T-helper 22 cell (primary cell): ENCODE data around the gene RNF144A.
A peak's percentile ranks its signal among the peaks of the same experiment; 100 is the strongest.
"Not testable (repeated sequence)": the region's sequence is repeated elsewhere in the genome, so short reads cannot be mapped to it uniquely, and the experiment has no call there.

Experiments used
- DNase-seq: peaks from one replicate; pipeline ENCODE4 v3.0.0-alpha.2; 2020; ENCODE audit warnings: low read depth

RNF144A gene, protein sequence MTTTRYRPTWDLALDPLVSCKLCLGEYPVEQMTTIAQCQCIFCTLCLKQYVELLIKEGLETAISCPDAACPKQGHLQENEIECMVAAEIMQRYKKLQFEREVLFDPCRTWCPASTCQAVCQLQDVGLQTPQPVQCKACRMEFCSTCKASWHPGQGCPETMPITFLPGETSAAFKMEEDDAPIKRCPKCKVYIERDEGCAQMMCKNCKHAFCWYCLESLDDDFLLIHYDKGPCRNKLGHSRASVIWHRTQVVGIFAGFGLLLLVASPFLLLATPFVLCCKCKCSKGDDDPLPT

DNA sequence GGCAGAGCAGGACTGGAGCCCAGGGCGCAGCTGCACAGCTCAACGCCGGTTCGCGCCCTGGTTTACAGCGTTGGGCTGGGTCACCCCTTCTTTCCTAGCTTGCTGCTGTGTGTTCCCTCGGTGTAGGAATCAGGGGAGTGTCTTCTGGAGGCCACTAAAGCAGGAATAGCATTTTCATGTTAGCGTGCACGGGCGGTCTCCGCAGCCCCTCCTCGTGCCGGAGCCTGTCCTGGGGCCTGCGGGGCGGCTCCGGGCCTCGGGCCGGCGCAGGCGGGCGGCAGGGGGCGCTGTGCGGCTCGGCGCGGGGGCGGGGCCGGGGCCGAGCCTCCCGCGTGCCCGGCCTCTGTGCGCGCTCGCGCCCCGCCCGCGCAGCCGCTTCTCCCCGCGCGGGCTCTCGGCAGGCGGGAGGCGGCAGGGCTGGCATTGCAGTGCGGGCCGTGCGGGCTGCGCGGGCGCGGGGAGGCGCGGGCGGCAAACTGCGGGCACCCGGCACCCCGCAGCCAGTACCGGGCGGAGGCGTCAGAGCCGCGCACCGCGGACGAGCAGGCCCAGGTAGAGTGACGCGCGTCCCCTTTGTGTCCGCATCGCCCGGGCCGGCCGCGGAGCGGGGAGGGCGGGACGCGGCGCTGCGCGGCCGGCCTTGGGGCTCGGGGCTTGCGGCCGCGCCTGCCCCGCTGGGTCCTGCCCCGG is at the start of gene RNF144A:
Gene RNF144A, plus strand, starts transcription at position 342 of the 690 bp plus-strand sequence. CDS start 79,515 bp downstream, outside the sequence.
- DNase-seq = peak; percentile 47

DNA sequence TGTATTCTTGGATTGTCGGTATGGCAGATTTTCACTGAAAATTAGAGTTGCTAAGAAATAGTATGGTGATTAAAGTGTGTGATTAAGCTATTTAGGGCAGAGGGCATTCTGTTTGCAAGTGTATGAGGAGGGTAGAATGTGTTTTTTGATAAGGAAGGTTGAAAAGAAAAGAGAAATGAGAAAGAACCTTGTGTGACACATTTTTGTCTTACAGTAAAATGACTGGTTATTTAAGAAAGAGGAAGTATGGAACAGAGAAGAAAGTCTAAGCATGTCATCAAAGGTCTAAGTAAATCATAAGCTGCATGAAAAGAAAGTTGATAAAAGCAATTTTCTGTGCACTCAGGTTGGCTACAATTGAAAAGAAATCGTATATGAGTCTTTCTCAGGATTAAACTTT is 44.8 kb upstream of the RNF144A start:
- no peak for DNase-seq

DNA sequence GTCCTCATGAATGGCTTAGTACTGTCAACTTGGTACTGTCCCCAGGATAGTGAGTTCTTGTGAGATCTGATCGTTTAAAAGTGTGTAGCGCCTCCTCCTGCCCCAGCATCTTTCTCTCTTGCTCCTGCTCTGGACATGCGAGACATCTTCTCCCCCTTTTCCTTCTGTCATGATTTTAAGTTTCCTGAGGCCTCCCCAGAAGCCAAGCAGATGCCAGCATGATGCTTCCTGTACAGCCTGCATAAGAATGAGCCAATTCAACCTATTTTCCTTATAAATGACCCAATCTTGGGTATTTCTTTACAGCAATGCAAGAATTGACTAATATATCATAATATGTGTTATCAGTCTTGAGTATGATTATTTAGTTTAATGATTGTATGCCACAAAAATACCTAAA is 43.2 kb upstream of the RNF144A start:
- no peak for DNase-seq

DNA sequence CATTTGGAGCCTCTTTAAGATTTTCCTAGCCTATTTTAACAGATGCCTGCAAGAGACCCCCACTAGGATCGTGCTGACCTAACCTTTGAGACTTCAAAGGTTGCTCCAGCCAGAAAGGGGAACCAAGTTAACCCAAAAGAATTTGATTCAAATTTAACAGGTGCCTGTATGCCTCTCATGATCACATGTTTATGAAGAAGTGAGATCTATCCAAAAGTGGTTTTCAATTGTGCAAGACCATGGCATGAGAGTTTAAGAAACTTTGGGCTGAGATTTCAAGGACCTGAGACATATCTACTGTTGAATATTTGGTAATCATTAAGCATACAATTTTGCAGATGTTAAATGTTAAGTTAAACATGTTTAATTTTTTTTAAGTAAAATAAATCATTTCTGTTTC is 40.9 kb upstream of the RNF144A start:
- DNase-seq = no peak

DNA sequence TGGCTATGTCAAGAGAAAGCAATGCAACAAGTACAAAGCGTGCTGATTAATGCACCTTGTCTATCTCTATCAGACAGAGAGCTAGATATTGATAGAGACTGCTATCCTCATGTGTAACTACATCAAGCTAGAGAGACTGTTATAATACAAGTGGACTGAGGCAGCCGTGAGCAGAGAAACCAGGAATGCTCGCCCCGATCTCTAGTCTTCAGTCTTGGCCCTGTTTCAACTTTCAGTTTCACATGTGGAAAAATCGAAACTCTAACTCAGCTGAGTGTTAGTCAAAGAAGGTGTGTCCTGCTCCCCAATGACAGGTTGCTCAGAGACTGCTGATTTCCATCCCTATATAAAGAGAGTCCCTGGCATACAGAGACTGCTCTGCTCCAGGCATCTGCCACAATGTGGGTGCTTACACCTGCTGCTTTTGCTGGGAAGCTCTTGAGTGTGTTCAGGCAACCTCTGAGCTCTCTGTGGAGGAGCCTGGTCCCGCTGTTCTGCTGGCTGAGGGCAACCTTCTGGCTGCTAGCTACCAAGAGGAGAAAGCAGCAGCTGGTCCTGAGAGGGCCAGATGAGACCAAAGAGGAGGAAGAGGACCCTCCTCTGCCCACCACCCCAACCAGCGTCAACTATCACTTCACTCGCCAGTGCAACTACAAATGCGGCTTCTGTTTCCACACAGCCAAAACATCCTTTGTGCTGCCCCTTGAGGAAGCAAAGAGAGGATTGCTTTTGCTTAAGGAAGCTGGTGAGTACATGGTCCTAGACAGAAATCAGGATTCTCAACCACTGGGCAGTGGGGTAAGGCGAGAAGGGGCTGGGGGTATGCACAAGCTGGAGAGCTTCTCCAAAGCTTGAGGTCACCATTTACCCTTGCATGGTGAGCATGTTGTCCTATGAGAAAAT is 39.6 kb upstream of the RNF144A start, which contains the start of gene RSAD2:
Gene RSAD2, plus strand, starts transcription at position 376 of the 903 bp plus-strand sequence. Its CDS starts 24 bp downstream, at position 400.
- no peak for DNase-seq

DNA sequence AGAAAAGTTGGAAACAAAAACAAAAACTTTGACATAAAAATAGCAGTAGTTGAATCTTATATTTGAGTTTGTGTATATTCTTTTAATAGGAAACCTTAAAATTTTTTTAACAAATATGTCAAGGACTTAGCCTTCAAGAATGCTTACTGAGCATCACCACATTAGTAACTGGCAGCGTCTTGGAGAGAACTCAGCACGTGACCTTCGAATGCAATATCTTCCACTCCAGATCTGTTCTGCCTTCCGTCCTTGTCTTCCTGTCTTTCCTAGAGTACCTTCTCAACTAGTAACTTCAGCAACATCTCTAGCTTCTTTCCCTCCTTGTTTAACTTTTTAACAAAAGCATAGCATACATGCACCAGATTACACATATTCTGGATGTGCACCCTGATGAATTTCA is 38.7 kb upstream of the RNF144A start:
- no peak for DNase-seq

DNA sequence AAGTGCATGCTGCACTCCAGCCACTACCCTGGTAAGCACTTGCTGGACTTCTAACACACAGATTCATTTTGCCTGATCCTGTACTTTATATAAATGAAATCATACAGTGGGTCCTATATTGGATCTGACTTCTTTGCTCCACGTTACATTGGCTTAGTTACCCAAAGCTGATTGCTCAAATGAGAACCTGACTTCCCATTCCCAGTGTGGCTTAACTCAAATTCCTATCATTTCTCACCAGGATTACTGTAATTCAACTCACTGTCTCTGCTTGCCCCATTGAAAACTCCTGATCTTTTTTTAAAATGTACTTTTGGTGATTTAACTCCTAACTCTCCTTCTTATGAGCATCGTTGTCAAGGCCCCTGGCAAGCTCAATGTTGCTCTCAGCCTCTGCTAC is 38.2 kb upstream of the RNF144A start:
- no peak for DNase-seq

DNA sequence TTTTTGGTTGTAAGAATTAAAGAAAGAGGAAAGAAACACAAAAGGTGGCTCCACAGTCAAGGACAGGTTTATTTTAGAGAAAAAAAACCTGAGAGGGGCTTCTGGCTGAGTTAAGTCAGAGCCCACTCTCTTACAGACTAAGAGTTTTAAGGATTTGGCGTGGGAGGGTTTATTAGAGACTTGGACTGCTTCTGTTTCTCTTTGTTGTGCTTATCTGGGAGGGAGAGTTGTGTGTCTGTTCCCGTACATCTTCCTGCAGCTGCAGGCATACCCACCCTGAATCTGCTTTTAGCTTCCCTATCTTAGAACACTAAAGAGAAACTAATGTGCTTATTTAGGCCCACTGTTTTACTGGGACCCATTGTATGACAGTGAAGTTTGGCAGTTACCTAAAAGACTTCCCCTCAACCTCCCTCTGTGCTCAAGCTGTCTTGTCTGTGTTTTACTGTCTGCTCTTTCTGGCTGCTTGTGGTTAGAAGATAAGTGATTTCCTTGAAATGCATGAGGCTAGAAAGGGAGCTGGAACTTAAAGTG is 36.9 kb upstream of the RNF144A start:
- no peak for DNase-seq

DNA sequence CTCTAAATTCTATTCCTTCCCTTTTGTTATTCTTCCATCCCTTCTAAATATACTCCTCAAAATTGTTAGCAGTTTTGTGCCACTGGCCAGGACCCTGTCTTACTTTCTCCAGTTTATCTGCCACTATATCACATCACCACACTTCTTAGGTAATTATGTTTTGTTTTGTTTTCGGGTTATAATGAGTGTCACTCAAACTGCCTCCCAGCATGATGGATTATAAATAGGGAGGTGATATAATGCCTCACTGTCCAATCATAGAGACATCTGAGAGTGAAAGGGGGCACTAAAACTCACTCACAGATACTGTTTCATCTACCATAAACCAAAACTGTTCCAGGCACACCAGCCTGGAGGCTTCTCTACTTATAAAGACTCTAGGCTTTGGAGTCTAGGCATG is 36.2 kb upstream of the RNF144A start:
- DNase-seq = no peak

DNA sequence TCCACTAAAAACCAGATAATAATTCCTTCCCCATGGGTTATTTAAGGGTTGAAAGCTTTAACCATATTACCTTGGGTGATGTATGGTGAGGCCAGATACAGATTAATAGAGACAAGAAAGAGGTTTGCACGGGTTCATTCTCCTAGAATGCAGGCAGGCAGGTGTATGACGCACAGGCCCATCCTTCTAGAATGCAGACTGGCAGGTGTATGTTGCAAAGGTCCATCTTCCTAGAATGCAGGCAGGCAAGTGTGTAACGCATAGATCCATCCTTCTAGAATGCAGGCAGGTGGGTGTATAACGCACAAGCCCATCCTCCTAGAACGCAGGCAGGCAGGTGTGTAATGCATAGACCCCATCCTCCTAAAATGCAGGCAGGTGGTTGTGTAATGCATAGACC is 35.7 kb upstream of the RNF144A start:
- no peak for DNase-seq

DNA sequence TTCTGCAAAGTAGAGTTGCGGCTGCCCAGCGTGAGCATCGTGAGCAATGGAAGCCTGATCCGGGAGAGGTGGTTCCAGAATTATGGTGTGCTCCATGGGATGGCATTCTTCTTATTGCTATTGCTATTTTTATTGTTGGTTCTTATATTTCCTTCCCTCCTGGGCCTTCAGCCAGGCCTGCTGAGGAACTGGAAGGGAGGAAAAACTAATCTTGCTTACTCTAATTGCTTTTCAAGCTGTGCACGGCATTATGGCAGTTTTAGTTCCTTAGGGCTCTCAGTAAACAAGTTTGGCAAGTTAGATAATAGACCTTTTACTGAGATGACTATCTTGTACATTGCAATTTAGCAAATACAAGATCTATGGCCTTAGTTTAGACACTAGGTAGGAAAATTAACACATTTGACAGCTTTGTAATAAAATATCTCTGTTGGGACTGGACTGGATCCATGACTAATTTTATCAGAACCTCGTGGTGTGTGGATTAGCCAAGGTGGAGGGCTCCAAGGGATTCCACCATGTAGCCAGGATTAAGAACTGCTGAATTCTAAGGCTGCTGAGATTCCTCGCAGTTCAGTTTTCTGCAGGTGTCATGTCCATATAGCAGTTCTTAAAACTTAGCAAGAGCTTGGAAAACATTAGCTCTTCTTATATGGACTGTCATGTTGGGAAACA is 33.6 kb upstream of the RNF144A start:
- DNase-seq = no peak

DNA sequence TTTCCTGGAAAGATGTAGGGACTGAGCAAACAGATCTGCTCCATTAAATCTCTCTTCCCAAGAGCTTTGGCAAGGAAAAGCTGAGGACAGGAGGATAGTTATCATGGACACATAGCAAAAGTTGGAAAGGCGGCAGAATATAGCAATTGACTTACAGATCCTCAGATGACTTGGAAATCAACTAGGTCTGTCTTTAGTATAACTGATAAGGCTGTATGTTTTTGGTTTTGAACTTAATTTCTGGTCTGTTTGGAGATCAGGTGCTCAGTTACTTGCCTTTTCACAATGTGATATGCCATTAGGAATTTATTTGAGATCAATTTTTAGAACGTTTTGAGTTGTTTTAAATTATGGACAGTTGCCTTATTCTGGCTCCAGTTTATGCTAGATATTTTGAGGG is 31.7 kb upstream of the RNF144A start:
- no peak for DNase-seq

DNA sequence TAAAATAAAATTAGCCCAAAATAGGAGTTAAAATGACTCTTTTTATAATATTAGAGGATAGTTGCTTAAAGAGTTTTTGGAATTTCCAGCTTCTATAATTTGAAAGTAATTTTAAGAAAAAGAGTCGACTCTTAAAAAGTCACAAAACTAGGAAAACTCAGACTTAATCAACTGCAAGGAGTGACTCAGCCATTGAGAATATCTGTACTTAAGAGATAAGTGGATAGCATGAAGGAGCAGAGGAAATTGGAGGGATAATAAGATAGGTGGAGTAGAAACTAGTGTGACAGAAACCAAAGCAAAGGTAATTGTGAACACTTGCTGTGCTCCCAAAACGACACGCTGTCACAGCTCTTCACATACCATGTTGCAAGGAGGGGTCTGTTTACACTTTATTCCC is 31.2 kb upstream of the RNF144A start:
- no peak for DNase-seq

DNA sequence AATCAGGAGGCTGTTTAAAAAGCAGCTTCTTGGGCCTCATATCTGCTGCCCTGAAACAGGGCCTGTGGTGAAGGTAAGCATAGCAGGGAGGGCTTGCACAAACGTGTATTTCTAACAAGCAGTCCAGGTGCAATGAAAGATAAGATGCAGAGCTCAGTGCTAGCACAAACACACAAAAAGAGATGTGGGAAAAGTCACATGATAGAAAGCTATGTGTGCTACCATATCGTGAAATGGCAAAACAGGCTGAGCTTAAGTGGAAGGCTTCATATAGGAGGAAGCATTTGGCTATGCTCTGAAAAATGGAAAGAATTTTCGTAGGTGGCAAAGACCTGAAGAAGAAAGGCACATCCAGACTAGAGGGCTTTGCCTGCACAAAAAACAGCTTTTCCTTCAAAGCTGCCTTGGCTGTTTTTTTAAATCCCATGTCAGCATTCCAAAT is 29.4 kb upstream of the RNF144A start:
- no peak for DNase-seq

DNA sequence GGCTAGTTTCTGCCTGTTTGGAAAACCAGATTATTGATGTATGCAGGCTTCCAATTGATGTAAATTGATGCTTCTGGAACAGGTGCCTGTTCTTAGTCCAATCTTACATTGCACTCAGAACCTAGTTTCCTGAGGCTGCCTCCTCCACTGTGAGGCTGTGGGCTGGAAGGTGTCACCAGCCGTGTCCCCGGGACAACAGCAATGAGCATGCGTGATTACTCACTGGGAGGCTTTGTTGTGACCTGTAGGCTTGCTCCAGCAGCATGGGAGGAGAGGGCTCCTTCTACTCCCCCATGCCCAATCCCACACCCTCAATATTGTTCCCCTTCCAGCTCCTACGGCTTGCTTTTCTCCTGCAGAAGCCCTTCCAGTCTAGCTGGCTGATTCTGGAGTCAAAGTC is 28.5 kb upstream of the RNF144A start:
- DNase-seq = no peak

DNA sequence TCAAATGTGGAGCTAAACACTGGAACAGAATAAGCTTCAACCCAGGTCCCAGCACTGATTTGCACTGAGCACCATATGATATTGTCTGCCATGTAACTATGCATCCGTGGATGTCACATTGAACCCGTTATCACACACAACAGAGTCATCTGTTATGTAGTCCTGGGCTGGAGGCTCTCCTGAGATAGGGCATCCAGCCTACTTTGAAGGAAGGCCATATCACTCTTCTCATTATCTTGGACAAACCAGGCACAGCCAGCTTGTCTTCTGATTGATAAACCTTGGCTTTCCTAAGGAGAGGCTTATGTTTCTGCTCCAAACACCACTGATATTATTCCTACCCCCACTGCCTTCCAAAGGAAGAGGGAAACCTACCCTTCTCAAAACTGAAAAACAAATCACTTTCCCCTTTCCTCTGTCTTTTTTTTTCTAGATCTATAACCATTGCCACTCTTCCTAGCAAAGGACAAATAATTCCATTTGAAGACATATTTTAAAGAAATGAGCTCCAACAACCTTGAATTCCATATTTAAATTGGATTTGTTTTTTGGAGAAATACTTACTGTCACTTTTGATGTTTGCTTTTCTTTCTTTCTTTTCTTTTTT is 23.2 kb upstream of the RNF144A start:
- DNase-seq = no peak

DNA sequence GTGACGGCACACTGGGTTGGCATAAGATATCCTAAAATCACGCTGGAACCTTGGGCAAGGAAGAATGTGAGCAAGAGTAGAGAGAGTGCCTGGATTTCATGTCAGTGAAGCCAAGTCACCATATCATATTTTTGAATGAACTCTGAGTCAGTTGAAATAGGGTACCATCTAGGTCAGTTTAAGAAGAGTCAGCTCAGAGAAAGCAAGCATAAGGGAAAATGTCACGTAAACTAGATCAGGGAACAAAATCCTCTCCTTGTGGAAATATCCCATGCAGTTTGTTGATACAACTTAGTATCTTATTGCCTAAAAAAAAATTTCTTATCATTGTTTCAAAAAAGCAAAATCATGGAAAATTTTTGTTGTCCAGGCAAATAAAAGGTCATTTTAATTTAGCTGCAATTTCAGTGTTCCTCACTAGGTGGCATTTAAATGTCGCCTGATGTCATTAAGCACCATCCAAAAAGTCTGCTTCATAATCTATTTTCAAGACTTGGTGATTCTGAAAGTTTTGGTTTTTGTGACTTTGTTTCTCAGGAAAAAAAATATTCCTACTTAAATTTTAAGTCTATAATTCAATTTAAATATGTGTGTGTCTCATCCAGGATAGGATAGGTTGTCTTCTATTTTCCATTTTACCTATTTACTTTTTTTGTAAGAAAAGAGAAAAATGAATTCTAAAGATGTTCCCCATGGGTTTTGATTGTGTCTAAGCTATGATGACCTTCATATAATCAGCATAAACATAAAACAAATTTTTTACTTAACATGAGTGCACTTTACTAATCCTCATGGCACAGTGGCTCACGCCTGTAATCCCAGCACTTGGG is 20.1 kb upstream of the RNF144A start:
- no peak for DNase-seq

DNA sequence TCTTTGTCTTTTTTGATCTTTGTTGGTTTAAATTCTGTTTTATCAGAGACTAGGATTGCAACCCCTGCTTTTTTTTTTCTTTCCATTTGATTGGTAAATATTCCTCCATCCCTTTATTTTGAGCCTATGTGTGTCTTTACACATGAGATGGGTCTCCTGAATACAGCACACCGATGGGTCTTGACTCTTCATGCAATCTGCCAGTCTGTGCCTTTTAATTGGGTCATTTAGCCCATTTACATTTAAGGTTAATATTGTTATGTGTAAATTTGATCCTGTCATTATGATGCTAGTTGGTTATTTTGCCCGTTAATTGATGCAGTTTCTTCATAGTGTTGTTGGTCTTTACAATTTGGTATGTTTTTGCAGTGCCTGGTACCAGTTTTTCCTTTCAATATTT is 14.6 kb upstream of the RNF144A start:
- DNase-seq = not testable (repeated sequence)

DNA sequence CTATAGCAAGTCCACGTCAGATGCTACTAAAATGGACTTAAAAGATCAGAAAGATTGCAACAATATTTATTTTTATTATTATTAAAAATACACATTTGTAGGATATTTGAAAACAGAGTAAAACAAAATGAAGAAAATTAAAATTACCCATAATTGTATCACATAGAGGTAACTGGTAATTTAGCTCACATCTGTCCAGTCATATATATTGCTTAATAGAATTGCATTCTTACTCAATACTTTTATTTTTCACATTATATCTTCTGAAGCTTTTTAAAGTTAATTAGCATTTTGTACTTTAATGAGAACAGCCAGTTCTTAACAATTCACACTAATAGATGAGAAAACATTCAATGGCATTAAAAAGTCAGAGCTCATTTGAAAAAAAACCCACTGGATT is 11.5 kb upstream of the RNF144A start:
- DNase-seq = no peak

DNA sequence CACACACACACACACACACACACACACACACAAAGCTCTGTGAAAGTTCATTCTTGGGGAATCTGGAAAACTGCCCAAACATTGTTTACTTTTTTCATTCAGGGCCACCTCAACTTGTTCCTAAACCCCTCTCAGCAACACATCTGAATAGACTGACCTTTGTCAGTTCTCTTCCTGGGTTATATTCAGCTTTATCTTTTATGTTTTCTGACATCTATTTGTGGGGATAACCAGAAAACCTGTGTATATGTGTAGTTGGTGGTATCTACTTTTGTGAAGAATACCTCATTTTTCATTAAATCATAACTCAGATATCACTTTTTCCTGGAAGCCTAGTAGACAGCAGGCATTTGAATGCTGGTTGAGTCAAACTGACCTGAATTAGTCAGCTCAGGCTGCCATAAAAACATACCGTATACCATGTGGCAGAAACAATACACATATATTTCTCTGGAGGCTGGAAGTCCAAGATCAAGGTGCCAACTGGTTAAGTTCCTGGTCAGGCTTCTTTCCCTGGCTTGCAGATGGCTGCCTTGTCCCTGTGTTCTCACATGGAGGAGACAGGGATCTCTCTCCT is 11.0 kb upstream of the RNF144A start:
- DNase-seq = no peak
